22Rv1 (cell line): ENCODE results near the gene COLQ.

ENCODE experiments used
- CTCF ChIP-seq: fragments of 450-650 bp; IDR thresholded peaks from 2 replicates; pipeline ENCODE4 v1.5.1; 2017; ENCODE audit warnings: mild to moderate bottlenecking
- ZFX ChIP-seq: fragments of 450-650 bp; IDR thresholded peaks from 2 replicates; pipeline ENCODE4 v1.6.1; 2017; ENCODE audit warnings: antibody characterized with exemption, borderline replicate concordance

DNA sequence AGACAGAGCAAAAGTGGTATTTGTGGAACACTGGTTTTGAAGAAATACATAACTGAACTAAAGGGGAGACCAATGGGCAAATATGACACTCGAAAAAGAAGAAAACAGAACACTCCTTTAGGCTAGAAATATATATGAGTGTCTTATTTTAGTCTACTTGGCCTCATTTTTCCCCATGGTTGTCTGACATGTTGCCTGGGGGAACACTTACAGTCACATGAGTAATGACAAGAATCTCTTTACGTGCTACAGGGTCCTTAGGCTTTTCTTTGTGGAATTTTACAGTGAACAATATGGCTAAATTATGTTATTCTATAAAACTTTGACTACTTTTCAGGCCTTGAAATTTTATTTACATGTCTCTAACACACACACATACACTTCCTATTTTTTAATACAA, 111.7 kb downstream of the COLQ start:
- no peak for TF ChIP-seq CTCF
- TF ChIP-seq ZFX, result no peak
